HCT116 (cell line): ENCODE measurements around the gene TRIM39.

ENCODE experiments used
- CBX3 ChIP-seq: IDR thresholded peaks from 2 replicates; pipeline ENCODE4 v1.6.1; 2012; ENCODE audit warnings: low read depth
- CTCF ChIP-seq, 3 experiments: fragments of 200-600 bp in 1 of 3; sonication (generic) in 1 of 3; IDR thresholded peaks in 2 of 3; conservative IDR thresholded peaks in 1 of 3; 2 replicates each; pipeline ENCODE4 v1.5.1; 2012 to 2017; ENCODE audit warnings: low read depth in 2 of 3, low read length in 2 of 3, antibody characterized with exemption in 1 of 3, borderline replicate concordance in 1 of 3, control low read depth in 1 of 3, mild to moderate bottlenecking in 1 of 3, mixed read lengths in 1 of 3, mixed run types in 1 of 3, moderate library complexity in 1 of 3; ENCODE audit not compliant: insufficient read depth in 1 of 3
- EGR1 ChIP-seq: IDR thresholded peaks from 2 replicates; pipeline ENCODE4 v1.6.1; 2012; ENCODE audit warnings: low read depth
- EZH2 ChIP-seq: fragments of 200-600 bp; sonication (generic); IDR thresholded peaks from 2 replicates; pipeline ENCODE4 v1.6.1; 2017; ENCODE audit warnings: antibody characterized with exemption, mixed run types
- MAX ChIP-seq: IDR thresholded peaks from 2 replicates; pipeline ENCODE4 v1.6.1; 2012
- POLR2A ChIP-seq: IDR thresholded peaks from 2 replicates; pipeline ENCODE4 v1.7.0; 2011; ENCODE audit warnings: borderline replicate concordance; ENCODE audit not compliant: insufficient read depth, insufficient read length; ENCODE audit errors: extremely low read depth
- POLR2AphosphoS5 ChIP-seq: IDR thresholded peaks from 2 replicates; pipeline ENCODE4 v1.6.1; 2011; ENCODE audit warnings: mild to moderate bottlenecking, low read depth, low read length, moderate library complexity
- RAD21 ChIP-seq: IDR thresholded peaks from 2 replicates; pipeline ENCODE4 v1.6.1; 2012; ENCODE audit warnings: low read depth, mild to moderate bottlenecking
- REST ChIP-seq: IDR thresholded peaks from 2 replicates; pipeline ENCODE4 v1.6.1; 2012; ENCODE audit warnings: low read depth
- SP1 ChIP-seq: IDR thresholded peaks from 2 replicates; pipeline ENCODE4 v1.6.1; 2012; ENCODE audit warnings: low read depth
- YY1 ChIP-seq: IDR thresholded peaks from 2 replicates; pipeline ENCODE4 v1.6.1; 2011; ENCODE audit warnings: low read length, low read depth, moderate library complexity, mild to moderate bottlenecking; ENCODE audit not compliant: insufficient replicate concordance; ENCODE audit errors: extremely low read depth
- ZBTB33 ChIP-seq: IDR thresholded peaks from 2 replicates; pipeline ENCODE4 v1.6.1; 2011; ENCODE audit warnings: mild to moderate bottlenecking, low read length, moderate library complexity; ENCODE audit not compliant: insufficient replicate concordance; ENCODE audit errors: extremely low read depth

- TF ChIP-seq EZH2 (no peak), CTCF (IDR thresholded peaks at IDR 0.05 in 2 of 3, conservative IDR thresholded peaks at IDR 0.05 in 1 of 3; ENCODE audit: borderline replicate concordance in 1 of 3, insufficient read depth in 1 of 3, low read depth in 2 of 3, low read length in 2 of 3) (no peak), CBX3 (no peak), REST (no peak), POLR2AphosphoS5 (no peak), YY1 (no peak), SP1 (no peak), MAX (no peak), POLR2A (no peak), ZBTB33 (no peak), EGR1 (no peak), RAD21 (no peak)
These were observed 28.6 kb downstream of the TRIM39 start for GRCh38 chr6:30355281-30355680.
